Ishikawa (cell line): ENCODE data around the gene APEX2.

Source experiments
- EP300 ChIP-seq: IDR thresholded peaks from 2 replicates; pipeline ENCODE4 v1.6.1; 2012; ENCODE audit warnings: borderline replicate concordance
- MAX ChIP-seq: IDR thresholded peaks from 2 replicates; pipeline ENCODE4 v1.6.1; 2012
- NFIC ChIP-seq: IDR thresholded peaks from 2 replicates; pipeline ENCODE4 v1.6.1; 2012

- no peak for TF ChIP-seq NFIC
- TF ChIP-seq MAX: no peak
- no peak for TF ChIP-seq EP300
Observed at GRCh38 chrX:54994099-54994498, 6.1 kb upstream of the APEX2 start, which contains the start of gene PFKFB1.
